NB4 (cell line): ENCODE results near the gene HPCAL4.

Experiments used
- DNase-seq: peaks from one replicate; pipeline ENCODE4 v3.0.0; 2010; ENCODE audit warnings: low read depth
- H3K4me3 ChIP-seq: one replicate; pipeline ENCODE4 v1.5.1; 2011; ENCODE audit warnings: mild to moderate bottlenecking, low read depth, low read length, moderate library complexity
- MYC ChIP-seq: IDR thresholded peaks from 2 replicates; pipeline ENCODE4 v1.6.1; 2011; ENCODE audit warnings: low read depth, low read length
- POLR2A ChIP-seq: IDR thresholded peaks from 2 replicates; pipeline ENCODE4 v1.6.1; 2011; ENCODE audit warnings: mild to moderate bottlenecking; ENCODE audit not compliant: insufficient read length; ENCODE audit errors: extremely low read depth
- TF ChIP-seq, protein P1 (sequence below): IDR thresholded peaks from 2 replicates; pipeline ENCODE4 v1.6.1; 2011; ENCODE audit warnings: low read depth, low read length
- TF ChIP-seq, protein P2 (sequence below): IDR thresholded peaks from one replicate; pipeline ENCODE4 v1.5.1; 2012; ENCODE audit warnings: low read depth, low read length

HPCAL4 gene

DNA sequence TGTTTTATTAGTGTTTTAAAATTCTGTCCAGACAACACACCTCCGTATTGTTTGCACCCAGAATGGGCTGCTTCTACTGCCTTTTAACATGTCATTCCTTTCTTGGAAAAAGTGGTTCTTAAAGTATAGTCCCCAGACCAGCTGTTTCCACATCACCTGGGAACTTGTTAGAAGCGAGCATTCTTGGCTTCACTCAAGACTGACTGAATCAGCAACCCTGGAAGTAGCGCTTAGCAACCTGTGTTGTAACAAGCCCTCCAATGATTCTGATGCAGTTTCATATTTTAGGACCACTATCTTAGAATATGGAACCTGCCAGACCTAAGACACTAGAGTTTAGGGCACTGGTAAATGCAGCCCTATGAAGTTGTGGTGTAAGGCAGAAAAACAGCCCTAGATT, 41.5 kb upstream of the HPCAL4 start:
- H3K4me3 ChIP-seq = no peak overlapping the region
- no peak for TF ChIP-seq POLR2A
- TF ChIP-seq, protein P1, sequence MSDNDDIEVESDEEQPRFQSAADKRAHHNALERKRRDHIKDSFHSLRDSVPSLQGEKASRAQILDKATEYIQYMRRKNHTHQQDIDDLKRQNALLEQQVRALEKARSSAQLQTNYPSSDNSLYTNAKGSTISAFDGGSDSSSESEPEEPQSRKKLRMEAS = no peak
- no peak for TF ChIP-seq MYC
- TF ChIP-seq, protein P2, sequence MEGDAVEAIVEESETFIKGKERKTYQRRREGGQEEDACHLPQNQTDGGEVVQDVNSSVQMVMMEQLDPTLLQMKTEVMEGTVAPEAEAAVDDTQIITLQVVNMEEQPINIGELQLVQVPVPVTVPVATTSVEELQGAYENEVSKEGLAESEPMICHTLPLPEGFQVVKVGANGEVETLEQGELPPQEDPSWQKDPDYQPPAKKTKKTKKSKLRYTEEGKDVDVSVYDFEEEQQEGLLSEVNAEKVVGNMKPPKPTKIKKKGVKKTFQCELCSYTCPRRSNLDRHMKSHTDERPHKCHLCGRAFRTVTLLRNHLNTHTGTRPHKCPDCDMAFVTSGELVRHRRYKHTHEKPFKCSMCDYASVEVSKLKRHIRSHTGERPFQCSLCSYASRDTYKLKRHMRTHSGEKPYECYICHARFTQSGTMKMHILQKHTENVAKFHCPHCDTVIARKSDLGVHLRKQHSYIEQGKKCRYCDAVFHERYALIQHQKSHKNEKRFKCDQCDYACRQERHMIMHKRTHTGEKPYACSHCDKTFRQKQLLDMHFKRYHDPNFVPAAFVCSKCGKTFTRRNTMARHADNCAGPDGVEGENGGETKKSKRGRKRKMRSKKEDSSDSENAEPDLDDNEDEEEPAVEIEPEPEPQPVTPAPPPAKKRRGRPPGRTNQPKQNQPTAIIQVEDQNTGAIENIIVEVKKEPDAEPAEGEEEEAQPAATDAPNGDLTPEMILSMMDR = no peak
- no peak for DNase-seq

DNA sequence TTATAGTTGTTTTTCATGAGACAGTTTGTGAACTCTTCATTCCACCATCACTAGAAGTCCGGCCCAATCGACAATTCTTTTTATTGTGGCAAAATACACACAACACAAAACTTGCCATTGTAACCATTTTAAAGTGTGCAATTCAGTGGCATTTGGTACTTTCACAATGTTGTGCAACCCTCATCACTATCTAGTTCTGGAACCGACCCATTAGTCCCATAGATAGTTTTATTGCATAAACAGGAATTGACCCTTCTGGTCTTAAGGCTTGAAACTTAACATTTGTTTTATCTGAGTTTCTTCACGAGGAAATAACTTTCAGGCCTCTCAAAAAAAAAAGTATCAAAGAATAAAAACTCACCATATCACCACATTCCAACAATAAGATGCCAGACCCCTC, 38.6 kb upstream of the HPCAL4 start:
- no peak for DNase-seq
- no peak overlapping the region for H3K4me3 ChIP-seq
- TF ChIP-seq MYC (no peak), POLR2A (no peak)
- TF ChIP-seq, protein P1 = no peak
- TF ChIP-seq, protein P2 = no peak

DNA sequence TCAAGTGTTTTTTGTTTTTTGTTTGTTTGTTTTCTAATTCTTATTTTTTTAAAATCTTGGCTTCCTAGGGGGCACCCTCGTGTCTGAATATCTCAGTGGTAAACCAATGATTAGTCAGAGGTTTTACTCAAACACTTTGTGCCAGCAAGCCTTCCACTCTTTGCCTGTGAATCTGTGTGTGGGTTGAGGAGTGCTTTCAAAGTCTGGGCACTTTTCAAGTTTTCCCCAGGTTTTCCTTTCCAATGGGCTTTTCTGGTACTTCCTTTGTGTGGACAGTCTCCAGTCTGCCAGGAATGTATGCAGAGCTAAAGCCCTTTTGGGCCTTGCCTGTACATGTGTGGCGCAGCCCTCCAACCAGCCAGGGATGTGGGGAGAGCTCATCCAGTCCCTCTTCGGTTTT, 37.8 kb upstream of the HPCAL4 start:
- DNase-seq = no peak
- TF ChIP-seq, protein P1 = no peak
- no peak for TF ChIP-seq POLR2A
- TF ChIP-seq MYC = no peak
- TF ChIP-seq, protein P2 = no peak
- no peak overlapping the region for H3K4me3 ChIP-seq

DNA sequence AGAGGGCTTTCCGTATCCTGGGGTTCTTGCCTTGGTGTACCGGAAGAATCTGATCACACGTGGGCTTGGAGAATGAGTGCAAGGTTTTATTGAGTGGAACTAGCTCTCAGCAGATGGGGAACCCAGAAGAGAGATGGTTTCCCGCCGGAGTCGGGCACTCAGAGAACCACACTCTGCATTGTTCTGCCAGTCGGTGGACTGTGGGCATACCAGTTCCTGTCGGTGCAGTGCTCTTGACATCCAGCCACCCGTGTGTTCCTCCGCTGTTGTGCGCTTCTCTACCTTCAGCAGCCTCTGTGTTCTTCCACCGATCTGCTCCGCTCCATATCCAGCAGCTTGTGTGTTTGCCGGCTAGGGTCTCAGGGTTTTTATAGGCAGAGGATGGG, 36.7 kb upstream of the HPCAL4 start:
- DNase-seq = no peak
- no peak overlapping the region for H3K4me3 ChIP-seq
- TF ChIP-seq MYC = no peak
- TF ChIP-seq, protein P1 = no peak
- TF ChIP-seq, protein P2 = no peak
- TF ChIP-seq POLR2A = no peak

DNA sequence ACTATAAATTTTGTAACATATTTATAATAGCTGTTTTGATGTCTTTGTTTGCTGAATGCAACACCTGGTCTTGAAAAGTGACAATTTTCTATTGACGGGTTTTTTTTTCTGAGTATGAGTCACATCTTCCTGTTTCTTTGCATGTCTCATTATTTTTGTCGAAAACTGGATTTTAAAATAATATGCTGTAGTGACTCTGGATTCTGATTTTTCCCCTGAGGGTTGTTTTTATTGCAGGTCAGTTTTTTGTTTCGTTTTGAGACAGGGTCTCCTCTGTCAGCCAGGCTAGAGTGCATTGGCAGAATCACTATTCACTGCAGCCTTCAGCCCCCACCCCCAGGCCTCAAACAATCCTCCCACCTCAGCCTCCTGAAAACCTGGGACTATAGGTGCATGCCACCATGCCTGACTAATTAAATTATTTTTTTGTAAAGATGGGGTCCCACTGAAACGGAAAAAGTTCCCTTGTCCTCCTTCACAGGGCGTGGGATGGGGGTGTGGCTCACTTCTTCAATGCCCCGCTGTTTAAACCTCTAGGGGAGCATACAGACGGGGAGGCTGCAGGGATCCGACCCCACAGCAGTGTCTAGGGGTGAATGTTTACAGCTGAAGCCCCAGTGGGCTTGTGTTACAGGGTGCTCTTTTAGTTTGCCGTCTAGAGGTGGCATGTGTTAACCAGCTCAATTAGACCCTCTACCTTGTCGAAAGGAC, 36.1 kb upstream of the HPCAL4 start:
- no peak overlapping the region for H3K4me3 ChIP-seq
- TF ChIP-seq, protein P1 = no peak
- no peak for TF ChIP-seq MYC
- TF ChIP-seq, protein P2 = no peak
- no peak for TF ChIP-seq POLR2A
- DNase-seq = no peak
